ENCODE results near the gene ACTR2. TPM values are rescaled to one million over a fixed set of nuclear protein-coding genes. Genes with fewer than 3 reads are reported as not detected.

Gene ACTR2
- total RNA-seq, 2 donors from 2014 or later = 254 to 256 TPM

GRCh38 chr2:65212619-65213018, 15.0 kb upstream of the ACTR2 start:
- H3K27me3 ChIP-seq (ENCODE audit: control insufficient read depth, insufficient read depth, low read length, poor library complexity, severe bottlenecking) = no peaks in the 10 kb centered on the region
- peaks cover 11% of the 10 kb centered on the region for H3K4me1 Mint-ChIP-seq
- peaks cover 9% of the 10 kb centered on the region for H3K27me3 Mint-ChIP-seq (ENCODE audit: insufficient read depth)

GRCh38 chr2:65213035-65213434, 14.6 kb upstream of the ACTR2 start:
- TF ChIP-seq CTCF (conservative IDR thresholded peaks at IDR 0.05) = no peak
- no peak for DNase-seq

More at GRCh38 chr2:65212619-65213018, 15.0 kb upstream of the ACTR2 start:
- no peak overlapping the region for H3K9ac ChIP-seq (ENCODE audit: extremely low read depth, low read length, poor library complexity, severe bottlenecking)
- H3K4me3 Mint-ChIP-seq = no peak overlapping the region
- H3K27ac Mint-ChIP-seq = no peak overlapping the region
- no peak overlapping the region for H3K27ac ChIP-seq (ENCODE audit: low read depth, low read length)
- no peaks in the 10 kb centered on the region for H3K4me1 ChIP-seq (ENCODE audit: control insufficient read depth, insufficient read depth, low read length)
- no peak for DNase-seq
- no peak overlapping the region for H3K4me3 ChIP-seq (ENCODE audit: low read length)
- no peak for TF ChIP-seq CTCF (conservative IDR thresholded peaks at IDR 0.05)
- H3K9me3 Mint-ChIP-seq = no peaks in the 10 kb centered on the region
- no peaks in the 10 kb centered on the region for H3K36me3 Mint-ChIP-seq (ENCODE audit: low read depth)
- no peaks in the 10 kb centered on the region for H3K36me3 ChIP-seq (ENCODE audit: control insufficient read depth, insufficient read depth, low read length)
- H3K9me3 ChIP-seq (ENCODE audit: control insufficient read depth, low read length) = no peaks in the 10 kb centered on the region

GRCh38 chr2:65214361-65214760, 13.3 kb upstream of the ACTR2 start:
- Histone ChIP-seq H3K27me3 (ENCODE audit: control insufficient read depth, insufficient read depth, low read length, poor library complexity, severe bottlenecking) (no peaks in the 10 kb centered on the region), H3K4me1 (ENCODE audit: control insufficient read depth, insufficient read depth, low read length) (no peaks in the 10 kb centered on the region), H3K4me3 (ENCODE audit: low read length) (no peak overlapping the region), H3K36me3 (ENCODE audit: control insufficient read depth, insufficient read depth, low read length) (no peaks in the 10 kb centered on the region), H3K9me3 (ENCODE audit: control insufficient read depth, low read length) (no peaks in the 10 kb centered on the region), H3K27ac (ENCODE audit: low read depth, low read length) (no peak overlapping the region), H3K9ac (ENCODE audit: extremely low read depth, low read length, poor library complexity, severe bottlenecking) (no peak overlapping the region)
- no peak for TF ChIP-seq CTCF (conservative IDR thresholded peaks at IDR 0.05)
- Mint-ChIP-seq H3K36me3 (ENCODE audit: low read depth) (no peaks in the 10 kb centered on the region), H3K27ac (no peak overlapping the region), H3K9me3 (no peaks in the 10 kb centered on the region), H3K4me1 (peaks cover 11% of the 10 kb centered on the region), H3K4me3 (no peak overlapping the region), H3K27me3 (ENCODE audit: insufficient read depth) (peaks cover 1% of the 10 kb centered on the region)
- no CpG with 5 or more reads among the region's 1 CpG for WGBS, 2 experiments (ENCODE audit: insufficient coverage in 1 of 2, insufficient read length in 1 of 2)
- DNase-seq = no peak

More at GRCh38 chr2:65213035-65213434, 14.6 kb upstream of the ACTR2 start:
- H3K4me3 Mint-ChIP-seq = no peak overlapping the region
- no peak overlapping the region for H3K27ac Mint-ChIP-seq
- no peaks in the 10 kb centered on the region for H3K36me3 ChIP-seq (ENCODE audit: control insufficient read depth, insufficient read depth, low read length)
- no peaks in the 10 kb centered on the region for H3K36me3 Mint-ChIP-seq (ENCODE audit: low read depth)
- H3K27me3 ChIP-seq (ENCODE audit: control insufficient read depth, insufficient read depth, low read length, poor library complexity, severe bottlenecking) = no peaks in the 10 kb centered on the region
- H3K4me1 Mint-ChIP-seq = peaks cover 11% of the 10 kb centered on the region
- H3K9ac ChIP-seq (ENCODE audit: extremely low read depth, low read length, poor library complexity, severe bottlenecking) = no peak overlapping the region
- no peak overlapping the region for H3K27ac ChIP-seq (ENCODE audit: low read depth, low read length)
- H3K27me3 Mint-ChIP-seq (ENCODE audit: insufficient read depth) = peaks cover 7% of the 10 kb centered on the region
- H3K4me1 ChIP-seq (ENCODE audit: control insufficient read depth, insufficient read depth, low read length) = no peaks in the 10 kb centered on the region
- no peak overlapping the region for H3K4me3 ChIP-seq (ENCODE audit: low read length)
- WGBS, 2 experiments (ENCODE audit: insufficient coverage in 1 of 2, insufficient read length in 1 of 2) = 96 to 99% methylated on average over 8 to 9 of the region's 9 CpGs
- no peaks in the 10 kb centered on the region for H3K9me3 ChIP-seq (ENCODE audit: control insufficient read depth, low read length)
- no peaks in the 10 kb centered on the region for H3K9me3 Mint-ChIP-seq
